Urothelium cell line (cell line): Measurements from ENCODE around the gene MORN3.
"Not testable (repeated sequence)": the region's sequence is repeated elsewhere in the genome, so short reads cannot be mapped to it uniquely, and the experiment has no call there.

ENCODE experiments used
- DNase-seq: peaks from one replicate; pipeline ENCODE4 v3.0.0; 2011; ENCODE audit warnings: low spot score, mixed read lengths
- FAIRE-seq: peaks from 2 replicates; lab custom pipeline; 2011; peaks lifted over from hg19 to GRCh38; lab: Jason Lieb, UNC

MORN3 gene

GRCh38 chr12:121641343-121641630 is 28.2 kb downstream of the MORN3 start:
- no peak for DNase-seq
- no peak for FAIRE-seq

DNA sequence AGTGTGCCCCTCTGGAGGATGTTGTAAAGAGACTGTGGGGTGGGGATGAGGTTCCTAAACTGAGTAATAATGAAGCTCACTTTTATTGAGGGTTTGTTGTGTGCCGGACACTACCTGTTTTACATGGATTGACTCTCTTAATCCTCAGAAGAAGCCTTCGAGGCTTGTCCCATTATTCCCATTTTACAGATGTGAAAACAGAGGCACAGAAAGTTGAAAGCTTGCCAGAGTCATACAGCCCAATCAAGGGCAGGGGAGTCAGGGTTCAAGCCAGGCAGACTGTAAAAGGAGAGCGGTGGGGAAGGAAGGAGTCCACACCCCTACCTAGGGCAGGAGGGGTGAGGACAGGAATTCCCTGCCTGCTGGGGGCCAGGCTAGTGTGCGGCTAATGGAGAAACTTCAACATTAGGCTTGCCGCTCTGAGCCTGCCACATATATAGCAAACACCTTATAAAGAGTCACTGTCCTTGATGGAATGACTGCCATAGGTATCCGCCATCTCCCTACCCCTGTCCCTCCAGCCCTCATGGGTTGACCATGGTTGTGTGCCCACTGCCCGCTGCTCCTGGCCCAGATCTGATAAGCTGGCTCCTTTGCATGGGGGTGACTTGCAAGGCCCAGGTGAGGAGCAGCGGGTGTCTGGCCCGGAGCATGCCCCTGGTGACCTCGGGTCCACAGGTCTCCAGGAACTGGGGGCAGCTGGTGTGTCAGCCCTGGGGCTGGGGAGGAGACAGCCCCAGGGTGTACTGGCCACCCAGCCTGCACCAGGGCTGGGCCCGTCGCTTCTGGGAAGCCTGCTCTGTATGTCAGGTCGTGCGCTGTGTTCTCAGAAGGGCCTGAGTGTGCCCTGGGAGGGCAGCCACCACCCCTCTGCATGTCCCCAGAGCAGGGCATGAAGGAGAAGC is 30.9 kb downstream of the MORN3 start:
- no peak for FAIRE-seq
- no peak for DNase-seq

DNA sequence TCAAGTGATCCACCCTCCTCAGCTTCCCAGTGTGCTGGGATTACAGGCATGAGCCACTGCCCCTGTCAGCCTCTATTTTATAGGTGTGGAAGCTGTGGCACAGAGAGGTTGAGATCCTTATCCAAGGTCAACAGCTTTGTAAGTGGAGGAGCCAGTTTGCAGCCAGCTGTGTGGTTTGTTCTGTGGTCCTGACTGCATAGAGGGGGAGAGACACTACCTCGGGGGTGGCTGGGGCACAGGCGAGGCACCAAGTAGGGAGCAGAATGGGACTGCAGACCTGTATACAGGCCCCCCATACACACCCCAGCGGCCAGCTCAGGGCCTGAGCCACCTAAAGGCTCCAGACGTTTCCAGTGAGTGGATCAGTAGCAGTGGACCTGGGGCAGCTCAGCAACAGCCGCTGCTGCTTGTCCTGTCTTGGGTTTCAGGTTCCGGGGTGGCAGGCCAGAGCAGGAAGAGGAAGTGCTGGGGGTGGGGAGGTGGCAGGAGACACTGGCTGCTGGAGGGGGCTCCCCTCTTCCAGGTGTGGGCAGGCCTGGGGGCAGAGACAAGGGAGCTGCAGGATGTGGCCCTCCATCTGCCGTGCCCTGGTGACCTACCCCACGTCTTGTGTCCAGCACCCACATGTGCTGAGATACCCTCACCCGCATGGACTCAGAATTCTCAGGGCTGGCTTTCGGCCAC is 32.1 kb downstream of the MORN3 start:
- FAIRE-seq (no peak), DNase-seq (no peak)

GRCh38 chr12:121634836-121635235 is 34.6 kb downstream of the MORN3 start:
- FAIRE-seq, result no peak
- DNase-seq, result no peak

DNA sequence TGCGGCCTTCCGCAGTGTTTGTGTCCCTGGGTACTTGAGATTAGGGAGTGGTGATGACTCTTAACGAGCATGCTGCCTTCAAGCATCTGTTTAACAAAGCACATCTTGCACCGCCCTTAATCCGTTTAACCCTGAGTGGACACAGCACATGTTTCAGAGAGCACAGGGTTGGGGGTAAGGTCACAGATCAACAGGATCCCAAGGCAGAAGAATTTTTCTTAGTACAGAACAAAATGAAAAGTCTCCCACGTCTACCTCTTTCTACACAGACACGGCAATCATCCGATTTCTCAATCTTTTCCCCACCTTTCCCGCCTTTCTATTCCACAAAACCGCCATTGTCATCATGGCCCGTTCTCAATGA is 35.6 kb downstream of the MORN3 start:
- not testable (repeated sequence) for FAIRE-seq, DNase-seq

DNA sequence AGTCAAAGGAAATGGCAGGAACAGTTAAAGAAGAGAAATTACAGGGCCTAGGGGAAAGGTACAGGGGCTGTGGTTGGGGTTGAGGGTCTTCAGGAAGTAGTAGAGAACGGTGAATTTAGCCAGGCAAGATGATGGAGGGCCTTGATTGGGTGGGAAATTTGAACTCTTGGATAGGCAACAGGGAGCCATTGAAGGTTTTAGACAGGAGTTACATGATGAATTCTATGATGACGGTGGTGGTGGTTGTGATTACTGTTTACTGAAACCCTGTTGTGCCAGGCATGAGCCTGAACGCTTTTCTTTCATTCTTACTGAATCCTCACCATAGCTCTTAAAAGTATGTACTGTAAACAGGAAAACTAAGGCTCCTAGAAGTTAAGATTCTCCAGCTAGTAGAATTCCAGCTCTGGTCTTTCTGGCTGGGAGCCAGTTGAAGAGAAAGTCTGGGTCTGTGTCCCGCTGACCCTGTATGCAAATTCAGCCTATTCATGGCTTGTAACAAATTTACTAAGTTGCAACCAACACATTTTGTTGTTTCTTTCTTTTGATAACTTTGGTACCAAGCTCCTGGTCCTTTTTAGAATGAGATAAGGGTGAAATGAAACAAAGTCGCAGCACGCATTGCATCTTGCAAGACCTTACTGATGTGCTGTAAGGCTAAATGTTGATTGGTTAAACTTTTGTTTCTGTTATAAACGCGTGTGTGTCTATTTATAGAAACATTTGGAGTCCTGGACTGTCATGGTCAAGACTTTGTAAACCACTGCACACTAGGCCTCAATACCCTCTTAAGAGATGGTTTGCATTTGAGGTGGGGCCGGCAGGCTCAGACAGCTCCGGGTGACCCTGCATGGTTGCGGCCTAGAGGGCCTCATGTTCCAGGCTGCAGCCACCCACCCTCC is 37.1 kb downstream of the MORN3 start:
- DNase-seq, result no peak
- no peak for FAIRE-seq

DNA sequence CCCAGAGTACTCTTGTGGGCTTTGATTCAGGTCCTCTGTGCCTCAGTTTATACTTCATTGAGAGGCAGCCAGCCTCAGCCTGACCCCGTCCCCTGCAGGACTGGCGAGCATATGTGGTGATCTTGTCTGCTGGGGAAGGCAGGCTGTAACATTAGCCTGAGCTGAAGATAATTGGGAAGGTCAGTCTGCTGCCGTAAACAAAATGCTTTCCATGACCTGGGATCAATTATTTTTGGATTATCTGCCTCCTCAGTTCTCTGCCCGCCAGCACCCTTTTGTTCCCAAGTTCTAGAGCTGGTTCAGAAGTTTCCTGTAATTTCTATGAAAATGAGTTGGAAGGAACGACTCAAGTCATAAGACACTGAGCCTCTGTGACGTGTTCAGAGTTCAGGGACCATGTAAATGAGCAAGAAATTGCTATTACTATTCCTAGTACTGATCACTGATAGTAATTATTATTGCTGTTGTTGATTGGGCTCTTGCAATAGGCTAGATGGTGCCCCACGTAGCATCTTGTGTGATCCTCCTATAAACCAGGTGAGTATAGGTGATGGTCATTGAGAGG is 38.6 kb downstream of the MORN3 start:
- DNase-seq (no peak), FAIRE-seq (no peak)

GRCh38 chr12:121628536-121628935 is 40.9 kb downstream of the MORN3 start:
- no peak for FAIRE-seq
- DNase-seq, result no peak

DNA sequence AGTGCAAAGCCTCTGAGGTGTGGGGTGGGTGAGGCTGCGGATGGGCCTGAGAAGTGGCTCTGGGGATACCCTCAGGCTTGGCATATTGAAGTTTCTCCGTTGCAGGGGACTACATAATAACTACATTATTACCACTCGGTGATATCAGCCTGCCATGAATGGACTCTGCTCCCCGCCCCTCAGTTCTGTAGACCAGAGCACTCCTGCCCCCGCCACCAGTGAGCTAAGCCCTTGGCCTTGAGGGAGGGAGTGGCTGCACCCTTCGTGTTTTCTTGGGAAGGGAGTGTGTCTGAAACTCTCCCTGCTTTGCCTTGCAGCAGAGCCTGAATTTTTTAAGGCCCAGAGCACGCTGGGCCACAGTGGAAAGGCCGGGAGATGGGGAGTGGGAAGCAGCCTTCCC is 41.4 kb downstream of the MORN3 start:
- FAIRE-seq, result no peak
- DNase-seq, result no peak

DNA sequence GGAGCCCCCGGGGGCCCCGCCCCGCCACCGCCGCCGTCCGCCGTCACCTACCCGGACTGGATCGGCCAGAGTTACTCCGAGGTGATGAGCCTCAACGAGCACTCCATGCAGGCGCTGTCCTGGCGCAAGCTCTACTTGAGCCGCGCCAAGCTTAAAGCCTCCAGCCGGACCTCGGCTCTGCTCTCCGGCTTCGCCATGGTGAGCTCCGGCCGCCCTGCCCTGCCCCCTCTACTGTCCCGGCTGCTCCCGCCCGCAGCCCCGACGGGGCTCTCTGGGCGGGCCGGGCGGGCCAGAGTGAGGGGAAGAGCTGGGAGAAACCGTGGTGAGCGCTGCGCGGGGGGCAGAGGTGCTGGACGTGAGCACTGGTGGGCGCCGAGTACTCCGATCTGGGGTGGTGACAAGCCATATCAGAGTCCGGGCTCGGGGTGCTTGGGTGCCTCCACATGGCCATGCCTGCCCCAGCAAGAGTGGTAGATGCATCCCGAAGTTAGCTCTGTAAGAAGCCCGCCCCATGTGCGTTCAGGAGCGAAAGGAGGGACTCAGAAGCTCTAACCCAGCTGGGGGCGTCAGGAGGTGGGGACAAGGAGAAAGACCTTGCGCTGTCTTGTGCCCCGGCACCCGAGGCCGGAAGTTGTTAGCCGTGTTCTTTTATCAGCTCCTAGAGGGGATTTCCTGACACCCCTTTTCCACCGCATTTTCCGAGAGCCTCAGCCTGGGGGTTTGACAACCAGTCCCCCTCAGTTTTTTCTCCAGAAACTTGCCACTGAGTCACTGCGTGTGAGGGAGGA is 42.4 kb downstream of the MORN3 start:
- FAIRE-seq, result no peak
- DNase-seq, result peak; percentile 73

GRCh38 chr12:121626087-121626852 is 43.2 kb downstream of the MORN3 start, which contains the start of gene ORAI1:
ORAI1 (plus strand) TSS chr12:121626530.
- no peak for FAIRE-seq
- peak; percentile 97 for DNase-seq

- DNase-seq (no peak), FAIRE-seq (no peak)
Measured at GRCh38 chr12:121620333-121620891, 49.0 kb downstream of the MORN3 start.

- FAIRE-seq (no peak), DNase-seq (no peak)
Measured at GRCh38 chr12:121618659-121619233, 50.7 kb downstream of the MORN3 start.

DNA sequence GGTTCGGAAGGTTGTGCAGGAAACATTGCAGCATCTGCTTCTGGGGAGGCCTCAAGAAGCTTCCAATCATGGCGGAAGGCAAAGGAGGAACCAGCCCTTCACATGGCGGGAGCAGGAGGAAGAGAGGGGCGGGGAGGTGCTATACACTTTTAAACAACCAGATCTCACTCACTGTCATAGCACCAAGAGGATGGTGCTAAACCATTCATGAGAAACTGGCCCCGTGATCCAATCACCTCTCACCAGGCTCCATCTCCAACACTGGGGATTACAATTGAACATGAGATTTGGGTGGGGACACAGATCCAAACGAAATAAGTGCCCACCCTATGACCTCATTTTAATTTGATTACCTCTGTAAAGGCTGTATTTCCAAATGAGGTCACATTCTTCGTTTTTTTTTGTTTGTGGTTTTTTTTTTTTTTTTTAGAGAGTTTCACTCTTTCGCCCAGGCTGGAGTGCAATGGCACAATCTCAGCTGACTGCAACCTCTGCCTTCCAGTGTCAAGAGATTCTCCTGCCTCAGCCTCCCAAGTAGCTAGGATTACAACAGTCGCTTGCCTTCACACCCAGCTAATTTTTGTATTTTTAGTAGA is 54.5 kb downstream of the MORN3 start:
- FAIRE-seq (no peak), DNase-seq (no peak)

DNA sequence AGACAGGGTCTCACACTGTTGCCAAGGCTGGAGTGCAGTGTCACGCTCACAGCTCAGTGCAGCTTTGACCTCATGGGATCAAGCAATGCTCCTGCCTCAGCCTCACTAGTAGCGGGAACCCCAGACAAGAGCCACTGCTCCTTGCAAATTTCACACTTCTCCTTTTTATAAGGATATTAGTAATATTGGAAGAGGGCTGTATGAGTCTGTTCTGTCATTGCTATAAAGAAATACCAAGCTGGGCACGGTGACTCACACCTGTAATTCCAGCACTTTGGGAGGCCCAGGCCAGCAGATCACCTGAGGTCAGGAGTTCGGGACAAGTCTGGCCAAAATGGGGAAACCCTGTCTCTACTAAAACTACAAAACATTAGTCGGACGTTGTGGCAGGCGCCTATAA is 56.0 kb downstream of the MORN3 start:
- FAIRE-seq (no peak), DNase-seq (no peak)

DNA sequence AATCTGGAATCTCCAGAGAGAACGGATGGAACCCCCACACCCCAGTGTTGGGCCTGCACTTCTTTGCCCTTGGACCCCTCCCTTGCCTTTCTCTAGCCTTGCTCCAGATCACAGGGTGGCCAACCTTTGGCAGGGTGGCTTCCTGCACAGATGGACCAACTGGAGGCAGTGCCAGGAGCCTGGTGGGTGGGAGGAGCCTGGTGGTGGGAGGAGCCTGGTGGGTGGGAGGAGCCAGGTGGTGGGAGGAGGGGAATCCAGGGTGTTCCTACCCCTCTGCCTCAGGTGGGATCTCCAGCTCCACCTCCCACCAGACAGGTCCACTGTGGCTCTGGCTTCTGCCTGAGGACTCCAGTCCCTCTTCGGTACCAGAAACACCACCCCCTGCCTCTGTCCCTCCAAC is 58.1 kb downstream of the MORN3 start:
- DNase-seq (no peak), FAIRE-seq (no peak)

DNA sequence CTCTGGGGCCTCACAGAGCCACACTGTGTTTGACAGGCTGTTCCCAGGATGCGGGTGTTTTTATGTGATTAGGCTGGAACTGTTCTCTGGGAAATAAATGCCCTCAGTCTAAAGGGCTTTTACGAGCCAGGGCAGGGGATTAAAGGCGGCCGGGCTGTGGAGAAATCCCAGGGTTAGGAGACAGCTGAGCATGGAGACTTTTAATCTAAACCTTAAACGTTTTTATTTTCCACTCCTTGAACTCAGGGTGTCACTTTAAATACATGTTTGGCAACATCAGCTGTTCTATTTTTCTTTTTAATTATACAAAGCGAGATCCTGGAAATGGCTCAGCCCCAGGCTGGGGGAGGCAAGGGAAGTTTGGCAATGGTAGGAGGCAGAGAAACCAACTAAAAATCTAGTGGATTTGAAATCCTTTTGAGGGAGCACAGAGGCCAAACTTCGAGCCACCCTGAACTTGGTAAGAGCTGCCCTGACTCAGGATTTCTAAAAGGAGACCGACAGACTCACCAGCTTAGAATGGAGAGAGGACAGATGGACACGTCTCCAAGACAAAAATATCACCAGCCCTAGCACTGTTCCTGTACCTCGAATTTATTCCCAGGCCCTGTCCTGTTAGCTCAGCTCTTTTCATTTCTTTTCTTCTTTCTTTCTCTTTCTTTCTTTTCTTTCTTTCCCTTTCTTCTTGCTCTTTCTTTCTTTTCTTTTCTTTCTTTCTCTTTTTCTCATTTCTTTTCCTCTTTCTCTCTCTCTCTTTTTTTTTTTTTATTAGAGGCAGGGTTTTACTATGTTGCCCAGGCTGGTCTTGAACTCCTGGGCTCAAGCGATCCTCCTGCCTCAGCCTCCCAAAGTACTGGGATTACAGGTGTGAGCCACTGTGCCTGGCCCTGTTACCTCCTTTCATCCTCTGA is 59.0 kb downstream of the MORN3 start:
- FAIRE-seq, result no peak
- DNase-seq, result no peak
